GM19467 (cell line): ENCODE measurements around the gene MACF1.
"Not testable (repeated sequence)": the region's sequence is repeated elsewhere in the genome, so short reads cannot be mapped to it uniquely, and the experiment has no call there.

Source experiments
- ATAC-seq: cut with Tn5 transposase; IDR thresholded peaks from one replicate; pipeline ENCODE4 v1.9.1; 2021; ENCODE audit warnings: mild to moderate bottlenecking, moderate library complexity; ENCODE audit not compliant: unreplicated experiment

The MACF1 gene

GRCh38 chr1:39204441-39205081 lies at the start of gene MACF1:
Gene MACF1 (plus strand): TSS chr1:39204695. CDS start chr1:39205023, 328 bp downstream.
- no peak for ATAC-seq

- no peak for ATAC-seq
Observed at GRCh38 chr1:39157304-39157703, 47.2 kb upstream of the MACF1 start.

- no peak for ATAC-seq
Observed at GRCh38 chr1:39158327-39159086, 46.0 kb upstream of the MACF1 start.

GRCh38 chr1:39159224-39160036 lies 45.1 kb upstream of the MACF1 start:
- ATAC-seq: no peak

- ATAC-seq: no peak
Observed at GRCh38 chr1:39160703-39161102, 43.8 kb upstream of the MACF1 start.

- not testable (repeated sequence) for ATAC-seq
Observed at GRCh38 chr1:39161811-39162210, 42.7 kb upstream of the MACF1 start.

GRCh38 chr1:39163469-39163868 lies 41.0 kb upstream of the MACF1 start:
- no peak for ATAC-seq

GRCh38 chr1:39164256-39164655 lies 40.2 kb upstream of the MACF1 start:
- no peak for ATAC-seq

- ATAC-seq: no peak
Observed at GRCh38 chr1:39165049-39165448, 39.4 kb upstream of the MACF1 start.

GRCh38 chr1:39165488-39165887 lies 39.0 kb upstream of the MACF1 start:
- ATAC-seq: no peak

GRCh38 chr1:39167632-39168209 lies 36.8 kb upstream of the MACF1 start:
- no peak for ATAC-seq

- no peak for ATAC-seq
Observed at GRCh38 chr1:39168301-39169080, 36.0 kb upstream of the MACF1 start.

- no peak for ATAC-seq
Observed at GRCh38 chr1:39170731-39171667, 33.5 kb upstream of the MACF1 start.

GRCh38 chr1:39173119-39173994 lies 31.1 kb upstream of the MACF1 start:
- ATAC-seq: no peak

- ATAC-seq: no peak
Observed at GRCh38 chr1:39173995-39174380, 30.5 kb upstream of the MACF1 start.

- ATAC-seq: no peak
Observed at GRCh38 chr1:39174390-39175081, 30.0 kb upstream of the MACF1 start.

GRCh38 chr1:39177706-39178105 lies 26.8 kb upstream of the MACF1 start:
- no peak for ATAC-seq
